Measurements from ENCODE around the gene TMEM144.

GRCh38 chr4:158238575-158238974 lies 28.3 kb downstream of the TMEM144 start:
- no peak for TF ChIP-seq CTCF (IDR thresholded peaks at IDR 0.05)
- TF ChIP-seq POLR2A (IDR thresholded peaks at IDR 0.05), result no peak

Measured in heart left ventricle (tissue), 13 donors.